Lower lobe of right lung (tissue), 2 donors: ENCODE results near the gene TRAPPC3L. TPM values are rescaled to one million over a fixed set of nuclear protein-coding genes. Genes with fewer than 3 reads are reported as not detected.

Source experiments
- ATAC-seq, 2 donors: fragments of 200-7000 bp; cut with Tn5 transposase; one replicate each; pipeline ENCODE4 v1.9.1; 2020 to 2022; ENCODE audit warnings: mild to moderate bottlenecking in 2 of 2, moderate library complexity in 2 of 2
- DNase-seq: peaks from one replicate; pipeline ENCODE4 v3.0.0-alpha.2; 2020
- H3K27ac ChIP-seq: fragments of 200-600 bp; one replicate; pipeline ENCODE4 v1.8.0; 2022
- H3K27me3 ChIP-seq: fragments of 200-600 bp; one replicate; pipeline ENCODE4 v1.8.0; 2022; ENCODE audit warnings: low read depth
- H3K36me3 ChIP-seq: fragments of 200-600 bp; one replicate; pipeline ENCODE4 v1.8.0; 2022; ENCODE audit warnings: mild to moderate bottlenecking
- H3K4me1 ChIP-seq: fragments of 200-600 bp; one replicate; pipeline ENCODE4 v1.8.0; 2022
- H3K4me3 ChIP-seq: fragments of 200-600 bp; one replicate; pipeline ENCODE4 v1.8.0; 2022; ENCODE audit warnings: mild to moderate bottlenecking
- H3K9me3 ChIP-seq: fragments of 200-600 bp; one replicate; pipeline ENCODE4 v1.8.0; 2022
- CTCF ChIP-seq: fragments of 200-600 bp; IDR thresholded peaks from one replicate; pipeline ENCODE4 v1.8.0; 2022; ENCODE audit warnings: antibody characterized with exemption, mild to moderate bottlenecking
- intact Hi-C: fragments of 100-400 bp; cut with DNase I; formaldehyde crosslinking; loops from one replicate; pipeline ENCODE4 v1.11.0; 2022
- total RNA-seq: library from RNA; stranded (reverse); fragmentation: NEBNext Ultra II Directional; extraction: Animal tissue kit (Norgen Biotek cat#: 25700); gene quantifications from one replicate; pipeline ENCODE4 v1.2.1, GENCODE V29; 2021
- donor health status: DM: no; HTN: yes; CAD: no; lungs with severe emphysema.

Gene TRAPPC3L
- total RNA-seq, 1 donor from 2014 or later, result not detected

GRCh38 chr6:116563830-116564229 lies 18.3 kb upstream of the TRAPPC3L start:
- ATAC-seq (no peak), DNase-seq (no peak)
- H3K27ac ChIP-seq, result no peak overlapping the region
- peaks cover 4% of the 10 kb centered on the region for H3K4me1 ChIP-seq
- intact Hi-C loops, result no loop called here
- no peak for TF ChIP-seq CTCF
- H3K9me3 ChIP-seq, result no peaks in the 10 kb centered on the region
- H3K4me3 ChIP-seq, result no peak overlapping the region
- H3K27me3 ChIP-seq, result no peaks in the 10 kb centered on the region
- no peaks in the 10 kb centered on the region for H3K36me3 ChIP-seq

GRCh38 chr6:116562614-116563013 lies 17.1 kb upstream of the TRAPPC3L start:
- no peak overlapping the region for H3K4me3 ChIP-seq
- DNase-seq (no peak), ATAC-seq (peak in 1 of 2 donors; percentile 40)
- intact Hi-C loops, result no loop called here
- H3K27ac ChIP-seq, result peak overlapping the region; percentile 4
- H3K27me3 ChIP-seq, result no peaks in the 10 kb centered on the region
- H3K9me3 ChIP-seq, result no peaks in the 10 kb centered on the region
- no peak for TF ChIP-seq CTCF
- H3K36me3 ChIP-seq, result no peaks in the 10 kb centered on the region
- peaks cover 4% of the 10 kb centered on the region for H3K4me1 ChIP-seq

DNA sequence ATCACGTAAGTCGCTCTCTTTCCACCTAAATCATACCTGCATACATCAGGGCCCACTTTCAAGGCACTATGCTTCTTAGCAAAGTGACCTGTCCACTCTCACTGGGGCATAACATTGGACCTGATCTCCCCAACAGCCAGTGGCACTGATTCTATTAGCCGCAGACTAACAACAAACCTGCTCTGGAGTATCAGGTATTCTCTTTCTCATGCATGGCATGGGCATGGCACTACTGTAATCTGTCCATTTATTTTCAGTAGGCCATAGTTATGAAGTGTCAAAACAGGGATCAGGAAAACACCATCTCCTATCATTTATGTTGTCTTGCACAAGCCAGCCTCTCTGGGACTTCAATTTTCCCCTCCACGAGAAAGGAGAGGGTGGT lies 16.5 kb upstream of the TRAPPC3L start:
- H3K27ac ChIP-seq, result no peak overlapping the region
- peaks cover 4% of the 10 kb centered on the region for H3K4me1 ChIP-seq
- no peak for ATAC-seq
- TF ChIP-seq CTCF, result no peak
- no peaks in the 10 kb centered on the region for H3K27me3 ChIP-seq
- intact Hi-C loops, result no loop called here
- H3K9me3 ChIP-seq, result no peaks in the 10 kb centered on the region
- no peak overlapping the region for H3K4me3 ChIP-seq
- no peak for DNase-seq
- H3K36me3 ChIP-seq, result no peaks in the 10 kb centered on the region

- DNase-seq (peak; percentile 70), ATAC-seq (peak; percentile 83 to 88)
- no peaks in the 10 kb centered on the region for H3K36me3 ChIP-seq
- peak; percentile 94 for TF ChIP-seq CTCF
- intact Hi-C loops, result no loop called here
- no peak overlapping the region for H3K4me3 ChIP-seq
- no peaks in the 10 kb centered on the region for H3K9me3 ChIP-seq
- peaks cover 4% of the 10 kb centered on the region for H3K4me1 ChIP-seq
- H3K27me3 ChIP-seq, result no peaks in the 10 kb centered on the region
- no peak overlapping the region for H3K27ac ChIP-seq
Measured at GRCh38 chr6:116561377-116562018, 16.0 kb upstream of the TRAPPC3L start.

GRCh38 chr6:116560130-116560529 lies 14.6 kb upstream of the TRAPPC3L start:
- H3K27me3 ChIP-seq, result no peaks in the 10 kb centered on the region
- no peaks in the 10 kb centered on the region for H3K9me3 ChIP-seq
- H3K36me3 ChIP-seq, result no peaks in the 10 kb centered on the region
- ATAC-seq (no peak), DNase-seq (no peak)
- no peak for TF ChIP-seq CTCF
- intact Hi-C loops, result no loop called here
- no peak overlapping the region for H3K4me3 ChIP-seq
- no peak overlapping the region for H3K27ac ChIP-seq
- H3K4me1 ChIP-seq, result peaks cover 4% of the 10 kb centered on the region
